ENCODE measurements around the gene TRIP4. TPM values are rescaled to one million over a fixed set of nuclear protein-coding genes. Genes with fewer than 3 reads are reported as not detected.

Gene TRIP4
- 27.0 to 32.8 TPM (median 28.1 TPM) in 5 replicates for total RNA-seq (2022; extraction: Qiagen RNA extraction; ENCODE audit: low read depth)

DNA sequence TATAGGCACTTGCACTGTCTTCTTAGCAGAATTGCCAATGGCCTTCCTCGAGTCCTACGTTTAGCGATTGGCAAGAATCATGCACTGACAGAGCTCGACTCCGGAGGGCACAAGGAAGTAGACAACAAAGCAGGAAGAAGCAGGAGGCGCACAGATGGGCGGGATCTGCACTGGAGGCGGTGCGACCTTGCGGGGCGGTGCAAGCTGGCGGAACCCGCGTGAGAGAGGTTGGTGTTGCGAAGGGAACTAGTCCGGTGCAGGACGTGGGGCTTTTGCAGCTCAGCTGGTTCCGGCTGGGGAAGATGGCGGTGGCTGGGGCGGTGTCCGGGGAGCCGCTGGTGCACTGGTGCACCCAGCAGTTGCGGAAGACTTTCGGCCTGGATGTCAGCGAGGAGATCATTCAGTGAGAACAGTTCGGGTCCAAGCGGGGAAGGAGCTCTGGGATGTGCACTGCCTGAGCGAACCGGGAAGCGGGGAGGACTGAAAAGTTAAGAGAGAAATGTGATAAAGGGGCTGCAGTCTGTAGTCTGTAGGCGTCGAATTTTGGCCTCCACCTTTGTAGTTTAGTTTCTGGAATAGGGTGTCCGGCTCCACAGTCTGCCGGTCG, at the start of gene TRIP4:
Gene TRIP4, plus strand, starts transcription at position 275 of the 607 bp plus-strand sequence. Its CDS starts 28 bp downstream, at position 303.

DNA sequence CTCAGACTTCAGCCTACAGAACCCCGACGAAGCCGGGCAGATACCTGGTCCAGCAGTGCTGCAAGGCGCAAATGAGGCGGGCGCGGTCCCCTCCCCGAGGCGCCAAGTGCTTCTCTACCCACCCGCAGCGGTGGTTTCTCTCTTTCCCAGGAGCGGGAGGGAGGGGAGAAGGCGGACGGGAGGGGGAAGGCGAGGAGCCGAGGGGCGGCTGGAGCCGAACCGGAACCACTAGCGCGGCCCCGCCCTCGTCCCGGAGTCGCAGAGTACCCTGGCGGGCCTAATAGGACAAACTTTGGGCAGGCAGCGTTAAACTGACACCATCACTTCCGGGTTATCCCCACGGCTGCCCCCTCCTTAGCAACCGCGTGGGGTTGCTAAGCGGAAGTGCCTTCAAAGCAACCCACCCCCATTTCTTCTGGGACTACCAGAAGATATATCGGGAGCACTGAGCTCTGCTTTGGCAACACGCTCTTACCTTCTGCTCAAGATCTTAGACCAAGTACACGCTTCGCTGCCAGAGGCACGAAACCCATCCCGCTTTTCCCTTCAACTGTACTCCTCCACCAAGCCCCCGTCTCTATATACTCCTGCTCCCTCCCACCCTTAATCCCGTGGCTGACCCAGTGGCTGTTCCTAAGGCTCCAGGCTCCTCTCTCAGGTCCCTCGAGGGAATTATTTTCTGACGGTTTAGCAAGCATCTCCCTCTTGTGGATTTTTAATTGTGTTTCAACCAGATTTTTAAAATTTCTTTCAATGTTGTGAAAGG, 31.5 kb upstream of the TRIP4 start, which contains the start of gene CSNK1G1:
Gene CSNK1G1, minus strand, starts transcription at position 230 of the 766 bp plus-strand sequence. CDS start 55,674 bp downstream, outside the sequence.

DNA sequence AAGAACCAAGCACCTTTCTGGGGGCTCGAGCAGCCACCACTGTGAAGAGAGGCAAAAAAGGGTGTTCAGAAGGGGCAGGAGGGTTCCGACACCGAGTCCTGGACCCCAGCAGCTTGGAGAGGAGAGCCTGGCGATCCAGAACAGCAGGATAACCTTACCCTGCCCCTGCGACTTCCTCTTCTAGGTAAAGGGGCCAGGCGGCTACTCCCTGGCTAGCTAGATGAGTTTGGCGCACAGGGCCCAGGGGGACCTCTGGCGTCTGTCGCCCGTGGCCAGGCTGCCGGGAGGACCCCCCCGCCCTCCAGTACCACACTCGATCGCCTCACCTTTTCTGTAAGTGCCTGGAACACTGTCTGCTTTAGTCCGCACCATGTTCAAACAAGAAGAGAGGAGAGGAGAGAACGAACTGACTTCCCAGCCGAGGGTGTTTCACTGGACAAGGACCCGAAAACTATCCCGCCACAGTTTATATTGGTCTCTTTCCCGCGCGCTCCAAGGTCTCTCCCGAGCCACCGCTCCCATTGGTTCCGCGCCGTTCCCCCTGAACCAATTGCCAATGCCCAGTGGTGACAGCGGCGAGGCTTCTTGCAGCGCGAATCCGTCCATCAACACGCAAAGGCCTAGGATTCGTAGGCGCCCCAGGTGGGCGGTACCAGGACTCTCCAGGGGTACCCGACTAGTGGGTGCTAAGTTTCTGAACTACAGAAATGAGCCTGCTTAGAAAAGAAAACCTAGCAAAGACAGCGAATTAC, 6.5 kb upstream of the TRIP4 start, which contains the start of gene PCLAF:
Gene PCLAF, minus strand, starts transcription at position 442 of the 752 bp plus-strand sequence. Its CDS starts 70 bp downstream, at position 372.

DNA sequence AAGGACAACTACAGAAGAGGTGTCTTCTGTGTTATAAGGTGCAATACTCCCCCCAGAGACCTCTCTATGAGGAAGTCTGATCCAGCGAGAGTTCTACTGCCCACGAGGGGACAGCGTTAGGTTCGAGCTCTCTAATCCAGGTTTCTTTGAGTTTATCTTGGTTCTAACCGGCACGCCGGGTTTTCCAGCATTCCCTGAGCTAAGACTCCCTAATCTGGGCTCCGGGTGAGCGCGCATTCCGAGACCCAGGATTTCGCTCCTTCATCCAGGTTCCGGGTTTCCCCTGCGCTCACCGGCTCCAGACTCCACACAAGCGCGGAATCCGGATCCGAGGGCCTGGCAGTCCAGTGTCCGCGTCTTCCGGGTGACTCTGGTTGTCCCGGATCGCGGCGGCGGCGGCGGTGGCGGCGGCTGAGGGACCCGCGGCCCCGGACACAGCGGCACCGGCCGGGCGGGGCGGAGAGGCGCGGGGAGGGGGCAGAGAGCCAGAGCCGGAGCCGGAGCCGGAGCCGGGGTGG, 72.6 kb downstream of the TRIP4 start, which contains the start of gene ZNF609:
Gene ZNF609, plus strand, starts transcription at position 373 of the 518 bp plus-strand sequence. CDS start 38,842 bp downstream, outside the sequence.

Other genes with a start within 250 kb of the TRIP4 start
- gene SNX22, start 236.1 kb upstream of the TRIP4 start, total RNA-seq (2022; extraction: Qiagen RNA extraction; ENCODE audit: low read depth): 0.74 to 1.3 TPM (median 0.99 TPM) in 5 replicates
- gene PPIB, start 224.8 kb upstream of the TRIP4 start, total RNA-seq (2022; extraction: Qiagen RNA extraction; ENCODE audit: low read depth): 742 to 815 TPM (median 791 TPM) in 5 replicates
- 13.9 to 19.4 TPM (median 16.7 TPM) in 5 replicates for gene CSNK1G1, start 31.7 kb upstream of the TRIP4 start, total RNA-seq (2022; extraction: Qiagen RNA extraction; ENCODE audit: low read depth)
- gene PCLAF, start 6.4 kb upstream of the TRIP4 start, total RNA-seq (2022; extraction: Qiagen RNA extraction; ENCODE audit: low read depth): 128 to 247 TPM (median 163 TPM) in 5 replicates
- gene ZNF609, start 72.7 kb downstream of the TRIP4 start, total RNA-seq (2022; extraction: Qiagen RNA extraction; ENCODE audit: low read depth): 15.2 to 23.7 TPM (median 21.7 TPM) in 5 replicates